OCI-LY3 (cell line): ENCODE data around the gene LRRC41.

ENCODE experiments used
- H2AFZ ChIP-seq: fragments of 200-600, 300-600 bp; shearing (Covaris generic); 2 replicates; pipeline ENCODE4 v1.6.0; 2014; ENCODE audit warnings: antibody characterized with exemption, low read depth, low read length
- H3K27ac ChIP-seq: fragments of 200-600, 300-600 bp; sonication (generic); 2 replicates; pipeline ENCODE4 v1.5.1; 2014; ENCODE audit warnings: mild to moderate bottlenecking, low read length, moderate library complexity, mixed read lengths
- H3K27me3 ChIP-seq: fragments of 200-600, 300-600 bp; sonication (generic); 2 replicates; pipeline ENCODE4 v1.6.1; 2014; ENCODE audit warnings: low read depth, low read length, mixed read lengths
- H3K36me3 ChIP-seq: fragments of 200-600, 300-600 bp; sonication (generic); replicated peaks from 2 replicates; pipeline ENCODE3; 2014; ENCODE audit warnings: low read depth, low read length, mixed read lengths
- H3K4me1 ChIP-seq: fragments of 300-600, 200-600 bp; sonication (generic); 2 replicates; pipeline ENCODE4 v1.6.1; 2014; ENCODE audit warnings: low read length, mixed read lengths
- H3K4me2 ChIP-seq: fragments of 200-600, 300-600 bp; sonication (generic); 2 replicates; pipeline ENCODE4 v1.6.1; 2014; ENCODE audit warnings: low read length, mixed read lengths
- H3K4me3 ChIP-seq: fragments of 300-600, 200-600 bp; sonication (generic); 2 replicates; pipeline ENCODE4 v1.5.1; 2014; ENCODE audit warnings: antibody characterized with exemption, mild to moderate bottlenecking, low read length, moderate library complexity
- H3K79me2 ChIP-seq: fragments of 300-600, 200-600 bp; shearing (Covaris generic); 2 replicates; pipeline ENCODE4 v1.6.1; 2014; ENCODE audit warnings: mild to moderate bottlenecking, low read length, mixed read lengths
- H3K9ac ChIP-seq: fragments of 300-600, 200-600 bp; shearing (Covaris generic); 2 replicates; pipeline ENCODE4 v1.6.0; 2014; ENCODE audit warnings: mild to moderate bottlenecking, low read length, moderate library complexity
- H3K9me3 ChIP-seq: fragments of 200-600, 300-600 bp; shearing (Covaris generic); 2 replicates; pipeline ENCODE4 v1.6.1; 2014; ENCODE audit warnings: low read length, mixed read lengths; ENCODE audit not compliant: insufficient read depth
- H4K20me1 ChIP-seq: fragments of 200-600, 300-600 bp; sonication (generic); 2 replicates; pipeline ENCODE4 v1.6.1; 2016; ENCODE audit warnings: low read length, mixed read lengths; ENCODE audit not compliant: insufficient read depth
- CTCF ChIP-seq: fragments of 200-600, 300-600 bp; sonication (generic); IDR thresholded peaks from 2 replicates; pipeline ENCODE4 v1.5.1; 2014; ENCODE audit warnings: antibody characterized with exemption, low read length, low read depth
- EZH2phosphoT487 ChIP-seq: fragments of 200-600 bp; shearing (Covaris generic); IDR thresholded peaks from 2 replicates; pipeline ENCODE4 v1.6.1; 2018; ENCODE audit warnings: antibody characterized with exemption, mixed run types, low read depth

Gene LRRC41

DNA sequence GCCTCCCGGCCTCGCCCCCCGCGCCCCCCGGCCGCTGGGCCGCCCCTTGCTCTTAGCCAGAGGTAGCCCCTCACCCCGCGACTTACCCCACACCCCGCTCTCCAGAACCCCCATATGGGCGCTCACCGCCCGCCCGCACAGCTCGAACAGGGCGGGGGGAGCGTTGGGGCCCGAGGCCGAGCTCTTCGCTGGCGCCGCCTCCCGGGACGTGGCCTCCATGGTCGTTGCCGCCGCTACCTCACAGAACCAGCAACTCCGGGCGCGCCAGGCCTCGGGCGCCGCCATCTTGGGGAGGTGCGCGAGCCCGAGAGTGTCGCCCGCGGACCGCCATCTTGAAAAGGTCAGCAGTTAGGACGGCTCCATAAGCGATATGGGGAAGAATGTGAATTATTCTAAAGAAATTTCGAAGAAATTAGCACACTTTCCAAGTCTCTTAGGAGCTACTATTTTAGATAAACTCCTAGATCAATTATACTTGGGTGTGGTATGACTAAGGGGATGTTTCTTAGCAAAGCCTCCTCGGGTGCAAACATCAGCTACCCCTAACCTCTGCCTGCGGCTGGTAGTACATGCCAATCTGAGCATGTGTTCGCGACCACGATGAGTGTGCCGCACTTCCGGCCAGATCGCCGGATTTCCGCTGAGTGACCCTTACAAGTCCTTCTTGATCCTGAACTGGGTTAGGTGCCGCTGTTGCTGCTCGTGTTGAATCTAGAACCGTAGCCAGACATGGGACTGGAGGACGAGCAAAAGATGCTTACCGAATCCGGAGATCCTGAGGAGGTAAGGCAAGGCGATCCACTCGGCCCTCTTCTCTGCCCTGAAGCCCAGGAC is at the start of gene LRRC41, which contains the start of gene UQCRH:
TSS of gene LRRC41 (minus strand) at position 579 of the 834 bp plus-strand sequence. CDS start at position 285, 294 bp downstream.
TSS of gene UQCRH (plus strand) at position 661 of the 834 bp plus-strand sequence. CDS start at position 730, 69 bp downstream.
- Histone ChIP-seq H3K36me3 (peaks cover 35% of the 10 kb centered on the region), H3K4me2 (peak within 1 kb of the TSS; percentile 82), H3K4me3 (peak within 1 kb of the TSS; percentile 98), H3K27ac (peak within 1 kb of the TSS; percentile 93), H3K4me1 (peaks cover 25% of the 10 kb centered on the region), H2AFZ (no peak within 1 kb of the TSS; the same call in 1 of the 2 replicates), H3K79me2 (peaks cover 100% of the 10 kb centered on the region), H3K27me3 (no peaks in the 10 kb centered on the region), H3K9me3 (no peaks in the 10 kb centered on the region), H3K9ac (peak within 1 kb of the TSS; percentile 99), H4K20me1 (peaks cover 30% of the 10 kb centered on the region)
- no peak for TF ChIP-seq EZH2phosphoT487
- TF ChIP-seq CTCF: no peak

DNA sequence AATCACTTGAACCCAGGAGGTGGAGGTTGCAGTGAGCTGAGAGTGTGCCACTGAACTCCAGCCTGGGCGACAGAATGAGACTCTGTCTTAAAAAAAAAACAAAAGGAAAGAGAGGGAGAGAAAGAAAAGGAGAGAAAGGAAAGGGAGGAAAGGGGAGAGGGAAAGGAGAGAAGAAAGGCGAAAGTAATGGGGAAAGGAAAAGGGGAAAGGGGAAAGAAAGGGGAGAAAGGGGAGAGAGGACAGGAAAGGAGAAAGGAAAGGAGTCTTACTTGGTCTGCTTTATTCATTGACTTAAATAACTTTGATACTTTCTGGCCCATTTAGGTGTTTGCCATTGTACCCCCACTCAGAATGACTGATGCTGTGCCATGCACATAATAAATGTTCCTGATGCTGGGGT is 48.9 kb upstream of the LRRC41 start:
- Histone ChIP-seq H3K4me2 (no peak overlapping the region), H3K27ac (no peak overlapping the region), H3K9ac (no peak overlapping the region), H3K36me3 (peaks cover 31% of the 10 kb centered on the region), H3K4me3 (no peak overlapping the region), H3K4me1 (no peaks in the 10 kb centered on the region), H4K20me1 (no peaks in the 10 kb centered on the region), H3K9me3 (no peaks in the 10 kb centered on the region), H2AFZ (no peak overlapping the region), H3K27me3 (no peaks in the 10 kb centered on the region), H3K79me2 (no peaks in the 10 kb centered on the region)
- TF ChIP-seq CTCF: no peak
- TF ChIP-seq EZH2phosphoT487: no peak

- Histone ChIP-seq H4K20me1 (no peaks in the 10 kb centered on the region), H3K4me3 (no peak overlapping the region), H3K27ac (no peak overlapping the region), H3K27me3 (no peaks in the 10 kb centered on the region), H3K36me3 (peaks cover 24% of the 10 kb centered on the region), H3K9ac (no peak overlapping the region), H3K4me1 (peaks cover 8% of the 10 kb centered on the region; the same call in 1 of the 2 replicates), H3K79me2 (peaks cover 34% of the 10 kb centered on the region), H2AFZ (no peak overlapping the region), H3K4me2 (no peak overlapping the region), H3K9me3 (no peaks in the 10 kb centered on the region)
- TF ChIP-seq EZH2phosphoT487 (no peak), CTCF (no peak)
These were observed 41.9 kb upstream of the LRRC41 start for GRCh38 chr1:46345281-46345680.

DNA sequence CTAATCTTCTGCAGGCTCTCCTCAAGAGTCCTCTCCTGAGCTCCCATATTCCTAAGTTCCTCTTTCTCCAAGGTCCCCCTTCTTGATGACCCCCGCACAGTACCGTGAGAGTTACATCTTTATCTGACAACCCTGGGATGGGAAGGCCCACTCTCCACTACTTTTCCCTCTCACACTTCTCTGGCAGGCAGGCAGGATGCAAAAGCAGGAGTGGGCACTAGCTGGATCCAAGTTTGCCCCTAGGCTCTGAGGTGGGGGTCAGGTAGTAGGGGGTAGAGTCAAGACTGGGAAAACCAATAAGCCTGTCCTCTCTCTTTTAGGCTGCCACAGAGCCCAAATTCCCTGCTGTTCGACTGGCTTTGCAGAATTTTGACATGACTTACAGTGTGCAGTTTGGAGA is 41.1 kb upstream of the LRRC41 start:
- no peak overlapping the region for H3K4me3 ChIP-seq
- H3K4me2 ChIP-seq: no peak overlapping the region
- peaks cover 16% of the 10 kb centered on the region for H3K36me3 ChIP-seq
- H3K4me1 ChIP-seq: peaks cover 10% of the 10 kb centered on the region; the same call in 1 of the 2 replicates
- H3K27ac ChIP-seq: no peak overlapping the region
- no peak for TF ChIP-seq CTCF
- TF ChIP-seq EZH2phosphoT487: no peak
- peaks cover 36% of the 10 kb centered on the region for H3K79me2 ChIP-seq
- H3K27me3 ChIP-seq: no peaks in the 10 kb centered on the region
- no peaks in the 10 kb centered on the region for H3K9me3 ChIP-seq
- H2AFZ ChIP-seq: no peak overlapping the region
- no peaks in the 10 kb centered on the region for H4K20me1 ChIP-seq
- no peak overlapping the region for H3K9ac ChIP-seq
